Caco-2 (cell line): ENCODE results near the gene TPBG. TPM values are rescaled to one million over a fixed set of nuclear protein-coding genes. Genes with fewer than 3 reads are reported as not detected.

ENCODE experiments used
- BruUV-seq: library from RNA; stranded (reverse); fragments of 400-500 nt; replicated peaks from 2 replicates; lab custom pipeline; 2021; lab: Mats Ljungman, UMichigan
- CTCF ChIA-PET: fragments of 300-600 bp; sonication (Branson Sonifier 250); formaldehyde crosslinking; loops from one replicate; lab custom pipeline; 2022; ENCODE audit warnings: antibody characterized with exemption; lab: Charles Lee
- POLR2A ChIA-PET: fragments of 300-600 bp; sonication (Branson Sonifier 250); formaldehyde crosslinking; loops from one replicate; lab custom pipeline; 2022; ENCODE audit warnings: antibody characterized with exemption; lab: Charles Lee
- DNase-seq, 2 experiments: peaks; one replicate each; pipeline versions ENCODE4 v3.0.0 to v3.0.0-alpha.2; 2020 to 2022
- H3K27me3 ChIP-seq: replicated peaks from 2 replicates; pipeline ENCODE4 v1.6.0; 2011; ENCODE audit warnings: low read length; ENCODE audit not compliant: control insufficient read depth, insufficient read depth
- H3K36me3 ChIP-seq: 2 replicates; pipeline ENCODE4 v1.5.1; 2011; ENCODE audit warnings: low read length; ENCODE audit not compliant: control insufficient read depth, insufficient read depth
- H3K4me1 ChIP-seq: fragments of 250-450 bp; sonication (Bioruptor Pico); 2 replicates; pipeline ENCODE4 v1.5.1; 2020; ENCODE audit warnings: mild to moderate bottlenecking
- H3K4me3 ChIP-seq: 2 replicates; pipeline ENCODE4 v1.5.1; 2011; ENCODE audit warnings: low read depth, mild to moderate bottlenecking, control low read depth, low read length
- H3K9me3 ChIP-seq: fragments of 250-450 bp; sonication (Bioruptor Pico); 2 replicates; pipeline ENCODE4 v1.5.1; 2020; ENCODE audit warnings: mild to moderate bottlenecking, moderate library complexity
- H3K27ac Mint-ChIP-seq: one replicate; pipeline ENCODE4 v1.8.0; 2022; ENCODE audit warnings: mixed read lengths; ENCODE audit not compliant: unreplicated experiment
- H3K27me3 Mint-ChIP-seq: one replicate; pipeline ENCODE4 v1.8.0; 2022; ENCODE audit warnings: mixed read lengths; ENCODE audit not compliant: insufficient read depth, unreplicated experiment
- H3K36me3 Mint-ChIP-seq: one replicate; pipeline ENCODE4 v1.8.0; 2022; ENCODE audit warnings: mild to moderate bottlenecking, mixed read lengths; ENCODE audit not compliant: insufficient read depth, unreplicated experiment
- H3K4me1 Mint-ChIP-seq: one replicate; pipeline ENCODE4 v1.8.0; 2022; ENCODE audit warnings: low read depth, mixed read lengths; ENCODE audit not compliant: unreplicated experiment
- H3K4me3 Mint-ChIP-seq: one replicate; pipeline ENCODE4 v1.8.0; 2022; ENCODE audit warnings: mild to moderate bottlenecking, moderate library complexity, mixed read lengths; ENCODE audit not compliant: unreplicated experiment
- H3K9me3 Mint-ChIP-seq: one replicate; pipeline ENCODE4 v1.8.0; 2022; ENCODE audit warnings: mixed read lengths; ENCODE audit not compliant: unreplicated experiment
- CTCF ChIP-seq, 2 experiments: fragments of 200-600 bp in 1 of 2; IDR thresholded peaks; 1 replicate in 1 of 2; 2 replicates in 1 of 2; pipeline versions ENCODE4 v1.5.1 to v1.8.0; 2011 to 2022; ENCODE audit warnings: antibody characterized with exemption in 1 of 2, control low read depth in 1 of 2, inconsistent platforms in 1 of 2, low read depth in 1 of 2, low read length in 1 of 2, mild to moderate bottlenecking in 1 of 2, moderate library complexity in 1 of 2; ENCODE audit not compliant: insufficient read depth in 1 of 2, severe bottlenecking in 1 of 2, unreplicated experiment in 1 of 2
- intact Hi-C: fragments of 100-400 bp; cut with micrococcal nuclease; formaldehyde crosslinking; loops from one replicate; pipeline ENCODE4 v1.10.0; 2022; ENCODE audit not compliant: unreplicated experiment
- total RNA-seq: library from RNA; stranded (reverse); gene quantifications from 2 replicates; pipeline ENCODE4 v1.2.3, GENCODE V29; 2022

Gene TPBG
- total RNA-seq, 1 experiment from 2014 or later = 4.0 TPM

GRCh38 chr6:82371799-82372546, 8.4 kb downstream of the TPBG start:
- no peak for TF ChIP-seq CTCF (IDR thresholded peaks at IDR 0.05; ENCODE audit: insufficient read depth in 1 of 2, low read depth in 1 of 2, low read length in 1 of 2, severe bottlenecking in 1 of 2, unreplicated experiment in 1 of 2)
- Mint-ChIP-seq H3K9me3 (no peaks in the 10 kb centered on the region), H3K27ac (no peak overlapping the region), H3K27me3 (no peaks in the 10 kb centered on the region), H3K4me3 (no peak overlapping the region), H3K36me3 (no peaks in the 10 kb centered on the region), H3K4me1 (no peaks in the 10 kb centered on the region)
- no peaks in the 10 kb centered on the region for H3K27me3 ChIP-seq
- no TSS peak for BruUV-seq
- no peaks in the 10 kb centered on the region for H3K36me3 ChIP-seq
- DNase-seq = no peak
- H3K9me3 ChIP-seq = no peaks in the 10 kb centered on the region
- no peak overlapping the region for H3K4me3 ChIP-seq
- intact Hi-C loops = no loop called here
- CTCF ChIA-PET = no interaction called here
- no peaks in the 10 kb centered on the region for H3K4me1 ChIP-seq
- POLR2A ChIA-PET = no interaction called here

- TF ChIP-seq CTCF (IDR thresholded peaks at IDR 0.05; ENCODE audit: insufficient read depth in 1 of 2, low read depth in 1 of 2, low read length in 1 of 2, severe bottlenecking in 1 of 2, unreplicated experiment in 1 of 2) = no peak
- Mint-ChIP-seq H3K27me3 (no peaks in the 10 kb centered on the region), H3K4me1 (no peaks in the 10 kb centered on the region), H3K9me3 (no peaks in the 10 kb centered on the region), H3K4me3 (no peak overlapping the region), H3K36me3 (no peaks in the 10 kb centered on the region), H3K27ac (no peak overlapping the region)
- Histone ChIP-seq H3K36me3 (no peaks in the 10 kb centered on the region), H3K4me3 (no peak overlapping the region), H3K4me1 (no peaks in the 10 kb centered on the region), H3K27me3 (no peaks in the 10 kb centered on the region), H3K9me3 (no peaks in the 10 kb centered on the region)
- no TSS peak for BruUV-seq
- ChIA-PET CTCF (no interaction called here), POLR2A (no interaction called here)
- intact Hi-C loops = no loop called here
- no peak for DNase-seq
Observed at GRCh38 chr6:82372656-82373055, 9.0 kb downstream of the TPBG start.

GRCh38 chr6:82374516-82374915, 10.9 kb downstream of the TPBG start:
- Mint-ChIP-seq H3K4me3 (no peak overlapping the region), H3K27me3 (peaks cover 3% of the 10 kb centered on the region), H3K36me3 (no peaks in the 10 kb centered on the region), H3K9me3 (no peaks in the 10 kb centered on the region), H3K27ac (no peak overlapping the region), H3K4me1 (no peaks in the 10 kb centered on the region)
- ChIA-PET CTCF (no interaction called here), POLR2A (no interaction called here)
- Histone ChIP-seq H3K36me3 (no peaks in the 10 kb centered on the region), H3K4me3 (no peak overlapping the region), H3K9me3 (no peaks in the 10 kb centered on the region), H3K27me3 (no peaks in the 10 kb centered on the region), H3K4me1 (no peaks in the 10 kb centered on the region)
- TF ChIP-seq CTCF (IDR thresholded peaks at IDR 0.05; ENCODE audit: insufficient read depth in 1 of 2, low read depth in 1 of 2, low read length in 1 of 2, severe bottlenecking in 1 of 2, unreplicated experiment in 1 of 2) = no peak
- no TSS peak for BruUV-seq
- intact Hi-C loops = no loop called here
- DNase-seq = no peak
